NB4 (cell line): ENCODE data around the gene AK9.

Source experiments
- CTCF ChIP-seq: IDR thresholded peaks from one replicate; pipeline ENCODE4 v1.5.1; 2012; ENCODE audit warnings: low read depth, low read length
- POLR2A ChIP-seq: IDR thresholded peaks from 2 replicates; pipeline ENCODE4 v1.6.1; 2011; ENCODE audit warnings: mild to moderate bottlenecking; ENCODE audit not compliant: insufficient read length; ENCODE audit errors: extremely low read depth

GRCh38 chr6:109443425-109443950, 247.5 kb downstream of the AK9 start:
- TF ChIP-seq POLR2A, result no peak
- TF ChIP-seq CTCF, result no peak
